K562 (cell line): ENCODE results near the gene RBMS1.

Source experiments
- BRF1 ChIP-seq: IDR thresholded peaks from 3 replicates; pipeline ENCODE4 v1.6.1; 2011; ENCODE audit warnings: borderline replicate concordance, mild to moderate bottlenecking; ENCODE audit not compliant: insufficient read length; ENCODE audit errors: extremely low read depth
- EZH2 ChIP-seq: IDR thresholded peaks from 2 replicates; pipeline ENCODE4 v1.6.1; 2012; ENCODE audit warnings: low read depth, mild to moderate bottlenecking, inconsistent platforms, low read length, borderline replicate concordance
- FOXP1 ChIP-seq: sonication (generic); formaldehyde crosslinking; IDR thresholded peaks from 2 replicates; pipeline ENCODE4 v1.8.0; 2022; ENCODE audit warnings: mild to moderate bottlenecking, missing genetic modification reagents
- GTF3C2 ChIP-seq: IDR thresholded peaks from 3 replicates; pipeline ENCODE4 v1.6.1; 2011; ENCODE audit warnings: borderline replicate concordance, mild to moderate bottlenecking, moderate library complexity; ENCODE audit not compliant: insufficient read length; ENCODE audit errors: extremely low read depth
- MNT ChIP-seq, 2 experiments: fragments of 450-650 bp; conservative IDR thresholded peaks; 2 replicates each; pipeline ENCODE4 v1.6.1; 2017; ENCODE audit warnings: mild to moderate bottlenecking in 2 of 2, moderate library complexity in 2 of 2
- POLR2A ChIP-seq: fragments of 450-650 bp; conservative IDR thresholded peaks from 2 replicates; pipeline ENCODE4 v1.6.1; 2016
- XRCC5 ChIP-seq: fragments of 200-400 bp; formaldehyde crosslinking; IDR thresholded peaks from 2 replicates; pipeline ENCODE4 v1.6.1; 2017; ENCODE audit warnings: low read depth, mild to moderate bottlenecking, low read length
- ZZZ3 ChIP-seq: fragments of 450-650 bp; IDR thresholded peaks from 2 replicates; pipeline ENCODE4 v1.6.1; 2016; ENCODE audit warnings: antibody characterized with exemption, mild to moderate bottlenecking, moderate library complexity

GRCh38 chr2:160275656-160276055 is 218.0 kb downstream of the RBMS1 start:
- TF ChIP-seq XRCC5, result no peak
- no peak for TF ChIP-seq GTF3C2
- no peak for TF ChIP-seq POLR2A
- TF ChIP-seq BRF1, result no peak
- TF ChIP-seq EZH2, result no peak
- TF ChIP-seq FOXP1 (CRISPR knock-in tag), result no peak
- no peak for TF ChIP-seq ZZZ3
- no peak for TF ChIP-seq MNT (conservative IDR thresholded peaks at IDR 0.05)
